Renal cortical epithelial cell (primary cell): Measurements from ENCODE around the gene SOX5. TPM values are rescaled to one million over a fixed set of nuclear protein-coding genes. Genes with fewer than 3 reads are reported as not detected.
"Not testable (repeated sequence)": the region's sequence is repeated elsewhere in the genome, so short reads cannot be mapped to it uniquely, and the experiment has no call there.

ENCODE experiments used
- DNase-seq: peaks from one replicate; pipeline ENCODE4 v3.0.0-alpha.2; 2011; ENCODE audit warnings: low read depth
- total RNA-seq: library from RNA; depleted of rRNA; stranded (reverse); fragments of >200 nt; gene quantifications from 2 replicates; pipeline ENCODE4 v1.2.3, GENCODE V29; 2014

Gene SOX5
- total RNA-seq, 1 donor from 2014 or later, result 1.0 TPM

DNA sequence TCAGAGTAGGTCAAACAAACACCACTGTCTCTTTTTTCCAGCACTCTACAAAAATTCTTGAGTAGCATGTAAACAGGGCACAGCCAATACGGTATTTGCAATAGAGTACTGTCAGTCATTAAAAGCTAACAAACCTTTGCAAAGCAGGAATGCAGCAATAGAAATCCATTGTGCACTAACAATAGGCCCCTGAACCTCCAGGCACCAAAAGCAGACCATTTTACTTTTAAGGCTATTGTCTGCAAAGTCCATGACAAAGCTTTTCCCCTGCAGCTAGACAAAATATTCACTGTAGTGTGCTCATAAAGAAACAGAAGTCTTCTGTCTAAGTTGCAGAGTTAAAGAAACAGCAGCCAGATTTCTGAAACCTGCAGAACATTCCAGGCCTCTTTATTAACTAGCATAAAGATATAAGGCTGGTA, 191.9 kb downstream of the SOX5 start:
- peak; percentile 72 for DNase-seq

DNA sequence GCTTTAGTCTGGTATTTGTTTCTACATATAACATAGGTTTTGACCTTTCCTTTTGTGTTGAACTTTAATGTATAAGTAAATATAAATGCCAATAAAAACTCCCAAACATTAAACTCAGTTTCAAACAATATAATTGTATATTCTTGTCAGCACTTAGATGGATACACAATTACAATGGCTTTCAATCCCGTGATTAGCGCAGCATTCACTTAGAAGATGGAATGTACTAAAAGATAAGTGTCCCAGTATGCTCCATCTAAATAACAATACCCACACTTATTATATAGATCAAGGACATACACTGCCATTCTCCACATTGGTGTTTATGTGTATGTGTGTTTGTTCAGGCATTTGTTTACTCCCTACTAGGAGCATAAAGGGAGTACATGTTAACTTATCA, 193.1 kb downstream of the SOX5 start:
- DNase-seq, result no peak

DNA sequence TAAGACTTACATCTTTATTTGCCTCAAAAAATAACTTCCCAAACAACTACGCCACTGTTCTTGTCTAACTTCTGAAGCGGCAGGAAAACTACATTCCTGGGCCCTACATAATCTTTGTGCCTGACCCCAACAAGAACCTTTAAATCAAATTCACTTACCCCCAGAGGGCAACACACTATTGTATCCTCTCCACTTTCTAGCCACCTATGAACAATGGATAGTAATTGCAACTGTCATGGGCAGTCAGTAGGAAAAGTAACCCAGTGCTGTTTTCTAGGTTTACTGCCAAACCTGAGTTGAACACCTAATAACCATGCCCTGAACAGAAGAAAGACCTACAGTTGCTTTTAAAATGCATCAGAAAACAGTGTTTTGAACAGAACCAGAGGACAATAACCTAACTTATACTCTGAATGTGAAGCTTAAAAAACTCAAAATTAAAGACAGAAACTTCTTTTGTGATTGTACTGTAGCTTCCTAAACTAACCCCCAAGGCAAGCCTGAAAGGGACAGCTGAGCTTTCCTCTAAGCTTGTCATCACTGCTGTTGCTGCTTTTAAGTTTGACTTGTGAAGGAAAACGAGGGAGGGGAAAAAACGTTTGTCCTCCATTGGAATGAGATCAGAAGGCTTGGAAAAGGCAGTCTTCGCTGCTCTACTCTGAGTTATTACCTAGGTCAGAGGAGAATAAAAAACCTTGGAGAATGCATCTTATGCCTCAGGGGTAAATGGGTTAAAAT, 195.7 kb downstream of the SOX5 start:
- DNase-seq, result no peak

DNA sequence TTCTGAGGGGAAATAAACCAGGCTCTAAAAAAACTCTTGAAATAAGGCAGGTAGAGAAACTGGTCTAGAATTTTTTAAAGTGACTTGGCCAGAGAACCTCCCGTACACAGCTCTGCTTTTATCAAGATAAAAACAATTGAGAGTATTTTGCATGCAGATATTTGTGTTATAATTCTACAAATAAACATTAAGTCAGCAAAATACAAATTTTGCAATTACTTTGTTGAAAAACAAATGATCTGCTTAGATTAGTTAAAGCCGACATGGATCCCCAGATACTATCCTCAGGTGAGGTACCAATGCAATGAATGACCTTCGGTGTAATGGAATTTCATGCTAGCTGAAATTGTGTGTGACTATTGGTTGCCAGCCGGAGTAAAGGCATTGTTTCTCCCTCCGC, 197.2 kb downstream of the SOX5 start:
- no peak for DNase-seq

DNA sequence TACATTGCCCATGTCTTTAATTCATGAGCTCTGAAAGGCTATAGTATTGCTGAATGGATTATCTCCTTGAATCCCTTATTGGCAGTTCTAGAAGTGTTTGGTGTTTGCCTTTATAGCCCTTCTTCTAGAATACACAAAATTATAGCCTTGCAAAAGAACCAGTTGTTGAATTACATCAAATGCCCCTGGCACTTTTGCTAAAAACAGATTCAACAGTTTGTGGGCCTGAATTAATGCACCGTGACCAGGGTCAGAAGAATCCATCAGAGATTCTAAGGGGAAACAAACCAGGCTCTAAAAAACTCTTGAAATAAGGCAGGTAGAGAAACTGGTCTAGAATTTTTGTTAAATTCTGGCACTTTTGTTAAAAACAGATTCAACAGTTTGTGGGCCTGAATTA, 197.8 kb downstream of the SOX5 start:
- peak; percentile 81 for DNase-seq

DNA sequence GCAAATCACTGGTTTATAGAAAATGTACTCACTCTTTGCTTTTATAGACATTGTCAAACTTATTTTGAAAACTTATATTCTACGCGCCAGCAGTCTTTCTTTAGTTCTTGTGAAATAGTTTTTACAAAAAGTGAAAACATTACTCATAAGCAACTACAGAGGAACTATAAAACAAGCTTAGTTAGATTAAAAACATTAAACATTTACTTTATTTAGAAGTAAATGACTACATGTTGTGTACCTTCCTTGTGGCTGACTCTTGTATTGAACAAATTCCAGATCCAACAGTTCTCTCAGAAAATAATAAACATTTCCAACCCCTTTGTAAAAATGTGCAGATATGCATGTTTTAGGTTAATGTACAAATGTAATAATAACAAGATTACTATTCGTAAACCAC, 198.5 kb downstream of the SOX5 start:
- DNase-seq, result peak; percentile 90

DNA sequence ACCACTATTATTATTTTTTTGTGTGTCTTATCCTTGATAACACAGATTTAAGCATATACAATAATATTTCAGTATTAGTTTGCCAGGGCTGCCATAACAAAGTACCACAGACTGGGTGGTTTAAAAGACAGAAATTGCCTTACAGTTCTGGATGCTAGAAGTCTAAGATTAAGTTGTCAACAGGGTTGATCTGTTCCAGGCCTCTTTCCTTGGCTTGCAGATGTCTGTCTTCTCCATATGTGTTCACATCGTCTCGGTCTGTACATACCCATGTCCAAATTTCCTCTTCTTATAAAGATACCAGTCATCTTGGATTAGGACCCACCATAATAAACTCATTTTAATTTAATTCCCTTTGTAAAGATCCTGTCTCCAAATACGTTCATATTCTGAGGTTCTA, 204.8 kb downstream of the SOX5 start:
- no peak for DNase-seq

DNA sequence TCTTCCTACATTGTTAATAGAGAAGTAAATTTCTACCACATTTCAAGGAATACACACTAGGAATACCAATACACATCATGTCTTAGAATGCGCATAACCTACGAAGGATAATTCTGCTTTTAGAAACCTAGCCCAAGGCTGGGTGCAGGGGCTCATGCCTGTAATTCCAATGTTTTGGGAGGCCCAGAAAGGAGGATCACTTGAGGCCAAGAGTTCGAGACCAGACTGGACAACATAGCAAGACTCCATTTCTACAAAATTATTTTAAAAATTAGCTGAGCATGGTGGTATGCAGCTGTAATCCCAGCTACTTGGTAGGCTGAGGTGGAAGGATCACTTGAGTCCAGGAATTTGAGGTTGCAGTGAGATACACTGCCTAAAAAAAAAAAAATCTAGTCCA, 206.9 kb downstream of the SOX5 start:
- no peak for DNase-seq

DNA sequence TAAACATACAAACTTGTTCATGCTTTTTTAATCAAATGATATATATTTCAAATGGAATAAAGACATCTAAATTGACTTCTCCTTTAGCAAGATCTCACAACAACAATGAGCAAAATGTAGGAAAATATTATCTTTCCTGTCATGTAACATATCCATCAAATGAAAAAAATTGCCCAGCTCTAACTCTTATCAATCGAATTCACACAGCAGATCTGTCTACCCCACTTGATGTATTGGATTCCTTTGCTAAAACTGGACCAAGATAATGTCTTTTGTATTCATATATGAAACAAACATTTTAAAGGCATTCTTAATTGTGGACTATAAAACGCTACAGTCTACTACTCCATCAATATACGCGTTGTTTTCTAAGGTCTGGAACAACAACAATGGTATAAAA, 218.0 kb downstream of the SOX5 start:
- no peak for DNase-seq

DNA sequence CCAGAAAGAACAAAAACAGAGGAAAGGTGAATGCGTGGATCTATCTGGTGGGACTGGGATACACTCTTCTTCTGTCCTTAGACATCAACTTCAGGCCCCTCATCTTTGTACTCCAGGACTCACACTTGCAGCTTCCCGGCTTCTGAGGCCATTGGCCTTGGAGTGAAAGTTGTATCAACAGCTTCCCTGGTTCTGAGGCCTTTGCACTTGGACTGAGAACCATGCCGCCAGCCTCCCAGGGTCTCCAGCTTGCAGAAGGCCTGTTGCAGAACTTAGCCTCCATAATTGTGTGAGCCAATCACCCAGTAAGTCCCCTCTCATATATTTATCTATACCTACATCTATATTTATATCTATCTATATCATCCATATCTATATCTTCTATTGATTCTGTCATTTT, 218.4 kb downstream of the SOX5 start:
- DNase-seq, result no peak

DNA sequence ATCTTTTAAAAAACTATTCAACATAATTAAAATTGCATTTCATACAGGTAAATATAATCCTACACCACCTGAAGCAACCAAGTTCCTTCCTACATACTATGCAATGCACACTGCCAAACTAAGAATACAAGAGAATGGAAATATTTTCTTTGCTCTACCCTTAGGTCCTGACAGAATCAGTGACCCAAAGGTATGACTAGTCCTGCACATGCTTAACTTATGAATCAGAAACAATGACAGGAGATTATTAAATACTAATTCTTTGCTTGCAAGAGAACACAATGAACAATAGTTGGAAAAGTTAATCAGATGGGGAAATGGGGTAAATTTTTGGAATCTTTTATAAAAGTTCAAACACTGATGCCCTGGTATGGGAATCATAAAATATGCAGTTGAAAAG, 220.1 kb downstream of the SOX5 start:
- peak; percentile 89 for DNase-seq

DNA sequence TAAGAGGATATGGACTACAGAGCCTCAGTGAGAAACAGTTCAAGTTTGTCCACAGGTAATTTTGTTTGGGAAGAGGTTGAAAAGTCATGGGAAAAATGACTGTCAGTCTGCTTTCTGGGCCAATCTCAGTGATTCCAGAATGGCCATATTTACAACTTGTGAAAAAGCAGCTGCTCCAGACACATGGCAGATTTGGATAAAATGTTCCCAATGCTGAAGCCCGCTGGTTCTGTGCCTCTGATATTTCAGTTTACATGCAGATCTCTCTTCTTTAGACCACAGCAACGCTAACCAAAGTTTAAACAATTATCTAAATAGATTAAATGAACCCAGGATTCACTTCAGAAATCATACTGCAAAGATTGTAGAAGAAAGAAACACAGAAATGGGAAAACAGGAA, 222.8 kb downstream of the SOX5 start:
- DNase-seq, result no peak

DNA sequence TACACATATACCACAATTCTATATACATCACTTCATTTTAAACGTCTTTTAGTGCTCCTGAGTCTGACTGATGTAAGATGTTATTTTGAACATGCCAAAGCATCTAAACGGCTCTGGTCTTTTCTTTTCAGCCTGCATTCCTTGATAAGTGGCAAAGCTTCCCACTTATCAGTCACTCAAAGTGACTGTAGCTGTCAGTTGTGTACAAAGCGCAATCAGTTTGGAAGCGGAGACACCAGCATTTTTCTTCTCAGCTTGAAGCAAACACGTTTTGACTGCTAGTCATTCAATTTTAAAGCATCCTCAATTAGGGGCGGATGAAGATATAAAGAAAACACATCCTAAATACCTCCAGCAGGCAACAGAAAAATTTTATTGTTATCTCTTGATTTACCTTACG, 226.8 kb downstream of the SOX5 start:
- no peak for DNase-seq

DNA sequence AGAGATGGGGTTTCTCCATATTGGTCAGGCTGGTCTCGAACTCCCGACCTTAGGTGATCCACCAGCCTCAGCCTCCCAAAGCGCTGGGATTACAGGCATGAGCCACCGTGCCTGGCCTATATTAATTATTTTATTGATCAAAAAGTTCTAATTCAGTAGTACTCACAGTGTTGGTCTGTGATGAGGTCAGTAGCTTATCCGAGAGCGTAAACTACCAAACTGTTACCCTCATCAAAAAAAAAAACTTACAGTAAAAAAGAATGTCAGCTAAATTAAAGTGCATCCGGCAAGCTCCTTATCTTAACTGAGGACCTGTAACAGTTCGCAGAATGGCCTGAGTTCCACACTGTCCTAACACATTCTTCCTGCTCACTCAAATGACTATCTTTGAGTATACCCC, 228.2 kb downstream of the SOX5 start:
- no peak for DNase-seq

DNA sequence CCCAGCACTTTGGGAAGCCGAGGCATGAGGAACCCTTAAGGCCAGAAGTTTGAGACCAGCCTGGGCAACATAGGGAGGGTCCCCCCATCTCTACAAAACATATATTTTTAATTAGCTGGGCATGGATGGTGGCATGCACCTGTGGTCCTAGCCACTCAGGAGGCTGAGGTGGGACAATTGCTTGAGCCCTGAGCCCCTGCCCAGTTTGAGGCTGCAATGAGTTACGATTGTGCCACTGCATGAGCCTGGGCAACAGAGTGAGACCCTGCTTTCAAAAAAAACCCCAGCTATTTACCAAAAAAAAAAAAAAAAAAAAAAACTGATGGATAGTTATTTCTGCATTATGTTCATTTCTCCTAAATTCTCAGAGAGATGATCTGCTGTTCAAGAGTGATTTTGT, 230.0 kb downstream of the SOX5 start:
- DNase-seq, result no peak

DNA sequence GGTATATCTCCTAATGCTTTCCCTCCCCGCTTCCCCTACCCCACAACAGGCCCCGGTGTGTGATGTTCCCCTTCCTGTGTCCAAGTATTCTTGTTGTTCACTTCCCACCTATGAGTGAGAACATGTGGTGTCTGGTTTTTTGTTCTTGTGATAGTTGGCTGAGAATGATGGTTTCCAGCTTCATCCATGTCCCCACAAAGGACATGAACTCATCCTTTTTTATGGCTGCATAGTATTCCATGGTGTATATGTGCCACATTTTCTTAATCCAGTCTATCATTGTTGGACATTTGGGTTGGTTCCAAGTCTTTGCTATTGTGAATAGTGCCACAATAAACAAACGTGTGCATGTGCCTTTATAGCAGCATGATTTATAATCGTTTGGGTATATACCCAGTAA, 239.1 kb downstream of the SOX5 start:
- not testable (repeated sequence) for DNase-seq

DNA sequence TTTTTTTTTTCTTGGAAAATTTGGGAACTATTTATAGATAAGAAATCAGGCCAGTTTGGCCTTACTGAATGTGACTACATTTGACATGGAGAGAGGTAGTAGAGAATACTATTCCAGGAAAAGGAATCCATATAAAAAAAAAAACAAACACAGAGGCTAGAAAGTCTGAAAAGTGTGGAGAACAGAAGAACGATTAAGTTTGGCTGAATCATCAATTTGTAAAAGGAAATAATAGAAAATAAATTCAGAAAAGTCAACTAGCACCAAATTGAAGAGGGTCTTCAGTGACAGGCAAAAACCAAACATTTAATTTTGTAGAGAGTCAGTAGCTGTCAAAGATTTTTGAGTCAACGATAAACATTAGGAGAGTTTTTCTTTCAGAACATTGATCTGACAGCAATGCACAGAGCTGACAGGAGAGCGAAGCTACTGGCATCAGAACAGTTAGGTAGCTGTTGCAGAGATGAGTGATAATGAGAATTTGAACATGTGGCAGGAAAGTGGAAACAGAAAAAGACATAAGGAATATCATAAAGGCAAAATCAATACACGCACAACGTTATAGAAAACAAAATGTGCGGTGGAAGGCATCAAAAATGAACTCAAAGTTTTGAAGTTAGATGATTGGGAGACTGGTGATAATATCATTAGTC, 241.2 kb downstream of the SOX5 start:
- DNase-seq, result no peak

DNA sequence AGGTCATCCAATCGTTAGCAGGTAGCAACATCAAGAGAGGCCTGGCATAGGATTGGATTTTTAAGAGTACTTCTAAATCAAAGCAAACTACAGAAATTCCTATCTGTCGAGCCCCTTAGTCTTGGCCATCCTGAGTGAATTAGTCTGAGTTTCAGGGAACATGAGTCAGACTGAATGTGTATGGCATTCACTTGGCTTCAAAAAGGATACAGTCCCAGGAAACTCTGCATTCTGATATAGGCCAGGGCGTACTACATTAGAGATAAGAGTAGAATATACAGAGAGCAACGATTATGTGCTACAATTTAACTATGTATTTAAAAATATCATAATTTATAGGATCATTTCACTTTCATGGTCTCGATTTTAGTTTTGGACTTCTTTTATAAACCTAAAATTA, 242.2 kb downstream of the SOX5 start:
- DNase-seq, result no peak

DNA sequence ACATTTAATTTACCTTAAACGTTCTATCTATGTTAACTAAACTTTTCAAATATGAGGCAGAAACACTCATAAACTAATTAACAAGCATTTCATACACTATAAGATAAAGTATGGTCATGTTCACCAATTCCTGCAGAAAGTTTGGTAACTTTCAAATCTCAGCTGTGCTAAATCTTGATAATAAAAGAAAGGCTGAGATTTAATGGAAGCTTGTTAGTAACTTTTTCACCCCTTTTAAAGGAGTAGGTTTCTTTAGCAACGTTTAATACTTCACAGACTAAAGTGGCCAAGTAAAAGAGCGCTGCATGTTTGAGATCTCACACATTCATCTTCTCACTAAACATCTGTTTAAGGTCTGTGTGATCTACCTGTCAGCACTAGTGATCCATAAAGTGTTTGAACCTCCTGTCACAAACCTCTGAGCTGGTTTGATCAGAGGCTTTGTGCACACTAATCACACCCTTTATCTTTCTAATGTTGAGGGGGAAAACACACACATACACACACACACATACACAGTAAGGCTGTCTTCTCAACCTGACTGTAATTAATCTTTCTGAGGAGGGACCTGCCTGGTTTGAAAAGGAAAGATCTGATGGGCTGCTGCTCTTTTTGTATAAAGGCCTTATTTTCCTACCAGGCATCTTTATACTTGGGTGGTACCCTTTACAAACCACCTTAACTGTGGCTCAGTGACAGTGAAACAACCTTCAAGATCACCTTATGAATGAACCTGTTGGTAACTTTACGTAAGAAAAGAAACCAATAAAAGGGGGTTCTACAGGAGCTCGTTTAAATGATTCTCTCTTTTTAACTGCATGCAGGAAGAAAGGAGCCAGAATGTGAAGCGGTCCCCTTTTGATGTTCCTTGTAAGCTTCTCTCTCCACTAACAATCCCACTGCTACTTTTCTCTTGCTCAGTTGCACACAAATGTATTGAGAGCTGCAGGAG, 244.2 kb downstream of the SOX5 start:
- DNase-seq, result no peak

DNA sequence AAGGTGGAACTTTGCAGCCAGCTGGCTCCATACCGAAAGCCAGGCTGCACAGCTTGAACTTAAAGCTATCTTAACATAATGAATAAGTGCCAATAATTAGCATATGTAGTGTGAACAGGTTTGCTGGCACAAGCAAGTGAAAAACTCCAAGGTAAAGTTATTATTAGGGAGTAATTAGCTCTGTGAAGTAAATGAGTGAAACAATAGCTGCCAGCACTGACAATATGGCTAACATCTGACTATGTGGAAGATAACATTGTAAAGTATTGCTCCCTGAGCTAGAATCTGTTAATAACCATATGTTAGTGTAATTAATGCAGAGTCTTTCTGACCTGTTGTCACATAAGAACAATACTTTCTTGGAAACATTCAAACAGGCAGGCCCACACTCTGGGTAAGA, 246.4 kb downstream of the SOX5 start:
- no peak for DNase-seq

DNA sequence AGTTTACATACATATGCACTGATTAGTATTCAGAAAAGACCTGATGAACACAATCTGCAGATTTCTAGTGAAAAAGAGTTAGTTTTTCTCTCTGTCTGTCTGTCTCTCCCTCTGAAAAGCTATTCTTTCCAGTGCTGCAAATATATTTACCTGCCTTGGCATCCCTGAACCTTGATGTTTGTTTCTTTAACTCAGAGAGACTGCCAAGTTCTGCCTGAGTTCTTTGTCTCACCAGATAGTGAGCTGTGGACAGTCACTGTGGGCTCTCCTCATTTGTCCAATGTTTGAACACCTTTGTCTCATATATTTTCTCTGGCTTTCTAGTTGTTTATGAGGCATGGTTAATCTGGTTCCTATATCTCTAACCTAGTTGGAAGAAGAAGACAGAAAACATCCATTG, 250.4 kb downstream of the SOX5 start:
- no peak for DNase-seq

DNA sequence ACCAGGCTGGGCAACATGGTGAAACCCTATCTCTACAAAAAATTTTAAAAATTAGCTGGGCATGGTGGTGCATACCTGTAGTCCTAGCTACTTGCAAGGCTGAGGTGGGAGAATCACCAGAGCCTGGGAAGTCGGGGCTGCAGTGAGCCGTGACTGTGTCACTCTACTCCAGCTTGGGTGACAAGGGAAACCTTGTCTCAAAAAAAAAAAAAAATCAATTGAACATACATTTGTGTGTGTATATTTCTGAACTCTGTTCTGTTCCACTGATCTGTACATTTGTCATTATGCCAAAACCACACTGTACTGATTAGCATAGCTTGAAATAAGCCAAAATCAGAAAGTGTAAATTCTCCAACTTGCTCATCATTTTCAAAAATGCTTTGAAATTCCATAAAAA, 254.6 kb downstream of the SOX5 start:
- DNase-seq, result no peak

DNA sequence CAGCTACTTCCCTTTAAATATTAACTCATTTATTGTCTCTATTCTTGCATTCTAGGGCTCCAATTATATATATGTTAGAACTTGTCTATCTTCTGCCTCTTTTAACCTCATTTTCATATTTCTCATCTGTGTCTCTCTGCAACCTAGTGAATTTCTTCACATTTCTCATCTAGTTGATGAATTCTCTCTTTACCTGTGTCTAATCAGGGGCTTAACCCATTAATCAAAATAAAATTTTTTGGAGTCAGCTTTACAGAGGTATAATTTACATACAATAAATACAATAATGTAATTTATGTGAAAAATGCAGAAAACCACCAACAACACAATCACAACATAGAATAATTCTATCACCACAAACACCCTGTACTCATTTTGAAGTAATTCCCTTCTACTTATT, 255.2 kb downstream of the SOX5 start:
- DNase-seq, result no peak
